GM04503 (cell line): ENCODE results near the gene LPAR3.

ENCODE experiments used
- DNase-seq: peaks from one replicate; pipeline ENCODE4 v3.0.0-alpha.2; 2012; ENCODE audit warnings: low read depth

The LPAR3 gene

DNA sequence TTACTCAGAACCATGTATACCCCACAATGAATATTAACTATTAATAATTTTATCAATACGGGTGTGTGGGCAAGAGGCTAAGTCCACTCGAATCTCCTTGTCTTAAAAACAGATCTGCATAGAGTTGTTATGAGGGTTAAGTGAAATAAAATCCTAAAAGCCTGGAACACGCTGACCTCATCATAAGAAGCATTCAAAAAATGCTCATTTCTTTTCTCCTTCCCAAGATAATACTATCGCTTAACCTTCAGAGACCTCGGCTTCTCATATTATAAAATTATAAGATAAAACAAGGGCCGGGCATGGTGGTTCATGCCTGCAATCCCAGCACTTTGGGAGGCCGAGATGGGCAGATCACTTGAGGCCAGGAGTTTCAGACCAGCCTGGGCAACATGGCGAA is 35.1 kb downstream of the LPAR3 start:
- DNase-seq, result no peak

DNA sequence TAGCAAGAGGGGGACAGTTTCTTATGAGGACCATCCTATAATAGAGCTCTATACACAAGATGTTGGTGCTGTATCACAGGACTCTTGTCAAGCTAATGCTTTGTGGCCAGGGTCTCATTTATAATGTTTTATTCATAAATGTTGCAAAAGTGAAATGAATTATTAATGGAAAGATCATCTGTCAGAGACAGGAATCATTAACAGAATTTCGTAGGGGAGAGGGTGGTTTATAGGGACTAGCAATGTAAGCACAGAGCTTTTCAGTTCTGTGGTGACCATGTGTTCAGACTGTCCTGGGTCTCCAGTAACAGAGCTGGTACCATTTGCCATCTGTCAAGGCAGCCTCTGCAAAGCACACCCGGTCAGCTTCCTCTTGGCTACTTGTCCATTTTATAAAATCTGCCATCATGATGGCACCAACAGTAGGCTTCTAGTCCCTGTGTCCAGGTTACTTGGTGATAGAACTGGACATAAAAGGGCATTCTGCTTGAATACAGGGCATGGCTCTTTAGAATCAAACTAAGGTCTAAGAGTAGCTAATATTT is 36.2 kb downstream of the LPAR3 start:
- DNase-seq, result no peak

DNA sequence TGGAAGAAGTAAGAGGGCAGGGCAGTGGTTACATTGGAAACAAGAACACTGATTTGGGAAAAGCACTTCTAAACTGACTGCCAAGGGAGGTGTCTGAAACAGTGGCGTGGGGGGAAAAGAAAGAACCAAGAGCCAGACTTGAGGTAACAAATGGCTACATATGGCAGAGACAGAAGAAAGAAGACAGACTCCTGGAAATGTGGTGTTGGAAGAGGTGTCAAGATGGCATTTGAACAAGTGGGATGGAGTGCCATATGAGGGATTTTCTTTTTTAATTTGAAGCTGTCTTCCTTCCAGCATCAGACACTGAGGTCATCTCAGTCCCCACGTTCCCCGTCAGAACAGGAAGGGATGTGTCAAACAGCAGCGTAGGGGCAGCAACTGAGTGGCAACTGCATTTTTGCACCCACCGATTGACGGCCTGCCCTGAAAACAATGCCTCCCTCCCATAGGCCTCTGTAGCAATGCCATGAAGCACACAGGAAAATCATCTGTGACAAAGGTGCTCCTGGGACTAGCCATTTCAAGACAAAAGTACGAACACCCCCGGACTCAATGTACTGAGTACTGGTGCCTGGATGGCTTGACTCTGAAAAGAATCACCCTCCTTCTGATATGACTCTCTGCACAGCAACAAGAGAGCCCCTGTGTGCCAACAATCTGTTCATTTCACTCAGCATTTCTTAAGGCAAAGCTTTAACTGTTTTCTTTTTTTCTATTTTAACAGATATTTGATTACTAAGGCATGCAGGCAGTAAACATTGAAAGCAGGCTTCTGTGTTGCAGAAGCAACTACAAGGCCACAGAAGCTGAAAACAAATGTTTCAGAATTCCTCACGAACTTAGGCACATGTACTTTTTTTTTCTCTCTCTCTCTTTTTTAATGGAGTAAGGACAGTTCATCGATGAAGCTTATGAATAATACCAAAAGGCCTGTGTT is 37.0 kb downstream of the LPAR3 start:
- DNase-seq, result no peak

DNA sequence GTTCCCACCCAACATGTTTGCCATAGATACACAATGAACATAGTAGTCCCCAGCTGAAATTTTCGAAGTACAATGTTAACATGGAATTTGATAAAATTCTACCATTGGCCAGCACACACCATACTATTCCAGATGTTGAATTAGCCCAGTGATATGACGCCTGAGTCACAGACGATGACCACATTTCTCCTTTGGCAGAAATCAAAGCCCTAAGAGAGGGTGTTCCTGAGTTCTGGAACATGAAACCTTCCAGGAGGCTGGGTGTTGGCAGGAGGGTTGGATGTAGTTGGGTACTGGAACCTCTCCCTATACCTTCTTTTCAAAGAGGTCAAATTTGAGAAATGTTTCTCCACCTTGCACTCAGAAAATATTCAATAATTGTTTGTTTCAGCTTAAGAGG is 37.8 kb downstream of the LPAR3 start:
- DNase-seq, result no peak

DNA sequence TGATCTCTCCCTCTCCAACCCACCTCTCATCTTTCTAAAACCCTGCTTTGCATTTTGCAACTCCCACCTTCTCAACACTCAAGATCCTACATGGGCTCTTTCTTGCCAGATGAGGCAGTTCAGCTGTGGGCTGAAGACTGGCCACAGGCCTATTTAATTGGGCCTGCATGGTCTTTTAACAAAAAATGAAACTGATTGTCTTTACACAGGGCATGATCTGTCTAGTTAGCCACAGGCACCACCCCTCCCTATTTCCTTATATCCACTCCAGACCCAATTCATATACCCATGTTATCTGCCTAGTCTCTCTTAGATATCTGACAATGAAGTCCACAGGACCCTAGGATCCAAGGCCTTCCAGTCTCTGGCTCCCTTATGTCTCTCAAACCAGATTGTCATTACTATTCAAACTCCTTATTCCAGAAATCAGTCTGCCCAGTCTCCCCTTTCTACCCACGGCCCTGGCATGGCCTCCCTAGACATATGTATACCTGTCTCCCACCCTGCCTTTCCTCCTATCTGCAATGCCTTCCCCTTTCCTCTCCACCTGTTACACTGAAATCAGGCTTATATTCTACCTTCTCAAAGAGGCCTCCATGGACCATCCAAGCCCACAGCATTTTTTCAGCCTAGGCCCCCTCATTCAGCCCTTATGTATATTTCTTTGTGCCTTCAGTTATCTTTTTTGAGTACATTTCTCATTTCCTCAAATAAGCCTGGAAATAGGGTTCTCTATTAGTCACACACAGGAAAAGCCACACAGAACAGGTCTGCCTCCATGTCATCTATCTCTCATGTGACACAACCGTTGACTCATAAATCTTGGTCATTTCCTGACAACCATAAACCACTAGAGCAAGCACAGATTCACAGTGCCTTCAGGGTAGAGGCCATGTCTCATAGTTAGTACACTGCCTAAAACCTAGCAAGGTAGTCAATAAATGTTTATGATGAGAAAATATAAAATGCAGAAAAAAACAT is 39.0 kb downstream of the LPAR3 start:
- DNase-seq, result no peak

DNA sequence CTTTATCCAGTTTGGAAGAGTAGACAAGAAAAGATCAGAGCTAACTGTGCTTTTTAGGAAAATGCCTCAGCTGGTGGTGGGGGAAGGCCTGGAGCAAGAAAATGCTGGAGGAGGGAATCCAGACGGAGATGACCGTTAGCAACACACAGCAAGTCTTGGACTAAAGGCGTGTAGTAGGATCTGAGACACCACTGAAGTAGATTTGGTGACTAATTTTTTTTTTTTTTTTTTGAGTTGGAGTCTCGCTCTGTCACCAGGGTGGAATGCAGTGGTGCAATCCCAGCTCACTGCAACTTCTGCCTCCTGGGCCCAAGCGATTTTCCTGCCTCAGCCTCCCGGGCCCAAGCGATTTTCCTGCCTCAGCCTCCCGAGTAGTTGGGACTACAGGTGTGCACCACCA is 41.2 kb downstream of the LPAR3 start:
- peak; percentile 82 for DNase-seq

DNA sequence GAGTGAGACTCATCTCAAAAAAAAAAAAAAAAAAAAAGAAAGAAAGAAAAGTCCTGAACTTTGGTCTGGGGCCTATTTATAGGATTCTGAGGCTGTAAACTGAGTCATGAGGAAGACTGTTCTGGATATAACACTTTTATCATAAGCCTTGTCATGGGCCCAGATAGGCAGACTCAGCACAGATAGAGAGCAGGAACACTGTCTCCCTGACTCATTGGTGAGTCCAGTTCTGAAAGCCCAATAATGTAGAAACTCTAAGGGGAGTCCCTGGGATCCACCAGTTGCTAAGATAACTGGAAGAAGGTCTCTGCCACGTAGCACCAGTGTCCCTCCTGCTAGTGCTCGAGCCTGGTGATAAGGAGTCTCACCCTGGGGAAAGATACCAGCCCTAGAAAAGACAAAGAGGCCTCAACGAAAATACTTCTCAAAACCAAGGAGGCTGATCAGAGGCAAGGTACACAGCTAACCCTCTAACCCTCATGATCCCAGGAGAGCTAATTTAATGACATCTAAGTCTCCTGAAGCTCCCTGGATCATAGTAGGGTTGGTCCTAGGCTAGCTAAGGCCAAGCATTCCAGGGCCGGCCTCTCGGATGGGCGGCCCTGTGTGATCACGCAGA is 43.5 kb downstream of the LPAR3 start:
- DNase-seq, result no peak

DNA sequence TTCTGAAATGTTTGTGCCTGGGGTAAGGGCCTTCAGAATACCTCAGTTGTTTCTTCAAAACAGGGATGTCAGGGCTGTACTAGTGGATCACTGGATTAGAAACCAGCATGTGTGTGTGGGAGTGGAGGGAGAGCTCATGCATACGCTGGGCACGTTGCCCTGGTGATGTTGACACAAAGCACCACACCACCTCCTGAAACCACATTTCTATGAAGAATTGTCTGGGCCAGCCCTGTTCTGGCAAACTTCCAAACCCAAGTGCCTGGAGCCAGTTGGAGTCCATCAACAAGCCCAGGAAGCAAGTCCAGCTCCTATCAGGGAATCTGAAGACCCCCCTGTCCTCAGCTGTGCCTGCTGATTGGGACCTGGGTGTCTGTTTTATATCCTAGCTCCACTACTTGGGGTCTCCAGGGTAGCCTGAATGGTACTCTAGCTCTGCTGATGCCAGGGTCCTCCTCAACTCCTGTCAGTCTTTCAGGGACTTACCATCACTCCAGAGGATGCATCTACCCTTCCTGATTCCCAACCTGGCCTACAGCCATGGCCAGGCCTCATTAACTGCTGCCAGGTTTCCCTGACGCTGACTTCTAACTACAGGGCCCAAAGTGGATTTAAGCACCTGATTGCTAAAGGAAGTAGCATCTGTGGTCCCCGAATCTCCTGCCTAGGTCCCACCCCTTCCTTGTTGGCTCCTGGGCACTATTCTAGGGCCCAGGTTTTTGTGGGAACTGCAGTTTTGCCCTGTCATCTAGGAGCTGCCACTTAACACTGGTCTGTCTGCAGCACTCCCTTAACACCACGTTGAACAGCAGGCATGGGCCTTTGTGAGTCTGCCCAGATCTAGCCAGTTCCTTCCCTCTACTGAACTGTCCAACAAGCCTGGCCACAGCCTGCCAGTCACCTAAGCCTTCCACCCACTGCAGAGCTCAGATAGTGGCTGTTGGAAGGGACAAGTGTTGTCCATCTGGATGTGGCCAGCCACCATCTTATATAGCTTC is 45.5 kb downstream of the LPAR3 start:
- DNase-seq, result peak; percentile 84

DNA sequence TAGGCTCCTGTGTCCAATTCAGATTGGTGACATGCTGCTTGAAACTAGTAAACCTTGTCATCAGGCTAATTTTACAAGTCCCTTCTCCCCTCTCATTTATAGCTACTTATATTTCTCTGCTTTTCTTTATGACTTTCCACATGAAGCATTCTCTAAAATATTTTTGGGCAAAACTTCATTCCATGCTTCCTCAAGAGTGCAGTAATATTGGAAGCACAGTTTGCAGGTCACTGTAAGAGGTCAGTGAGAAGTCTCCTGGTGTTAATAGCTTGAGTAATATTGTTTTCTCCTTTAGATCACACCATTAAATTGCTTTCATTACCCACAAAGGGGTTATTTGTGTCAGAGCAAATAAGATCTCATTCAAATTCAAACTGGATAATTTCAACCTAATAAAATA is 46.6 kb downstream of the LPAR3 start:
- no peak for DNase-seq

DNA sequence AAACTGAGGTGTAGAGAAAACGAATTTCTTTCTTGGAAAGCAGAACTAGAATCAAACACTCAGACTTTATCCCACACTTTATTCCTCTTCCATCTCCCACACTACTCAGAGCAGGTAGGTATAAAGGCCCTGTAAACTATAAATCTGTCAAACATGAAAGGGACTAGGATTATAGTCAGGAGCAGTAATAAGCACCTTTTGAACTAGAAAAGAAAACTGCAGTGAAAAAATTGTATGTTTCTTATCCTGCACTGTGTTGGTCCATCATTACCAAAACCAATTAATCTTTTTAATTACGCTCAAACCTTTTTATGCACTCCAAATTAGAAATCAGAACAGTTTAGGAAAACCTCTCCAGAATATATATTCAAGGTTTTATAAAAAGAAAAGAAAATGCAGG is 47.6 kb downstream of the LPAR3 start:
- DNase-seq, result no peak

DNA sequence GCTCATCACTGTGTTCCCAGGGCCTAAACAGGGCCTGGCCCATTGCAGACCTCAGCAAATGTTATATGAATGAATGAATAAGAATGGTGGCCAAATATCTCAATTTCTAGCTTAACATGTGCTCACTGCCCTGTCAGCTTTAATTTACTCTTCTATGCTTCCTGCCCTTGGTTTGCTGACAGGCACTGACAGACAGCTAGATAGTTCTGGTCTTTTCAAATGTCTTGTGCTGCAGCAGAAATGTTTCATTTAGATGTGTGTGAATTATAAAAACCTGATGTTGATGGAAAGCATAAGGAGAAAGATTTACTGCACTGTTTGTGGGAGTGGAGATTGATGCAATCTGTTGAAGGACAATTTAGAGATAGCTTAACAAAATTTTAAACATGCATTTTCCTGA is 48.9 kb downstream of the LPAR3 start:
- DNase-seq, result no peak

DNA sequence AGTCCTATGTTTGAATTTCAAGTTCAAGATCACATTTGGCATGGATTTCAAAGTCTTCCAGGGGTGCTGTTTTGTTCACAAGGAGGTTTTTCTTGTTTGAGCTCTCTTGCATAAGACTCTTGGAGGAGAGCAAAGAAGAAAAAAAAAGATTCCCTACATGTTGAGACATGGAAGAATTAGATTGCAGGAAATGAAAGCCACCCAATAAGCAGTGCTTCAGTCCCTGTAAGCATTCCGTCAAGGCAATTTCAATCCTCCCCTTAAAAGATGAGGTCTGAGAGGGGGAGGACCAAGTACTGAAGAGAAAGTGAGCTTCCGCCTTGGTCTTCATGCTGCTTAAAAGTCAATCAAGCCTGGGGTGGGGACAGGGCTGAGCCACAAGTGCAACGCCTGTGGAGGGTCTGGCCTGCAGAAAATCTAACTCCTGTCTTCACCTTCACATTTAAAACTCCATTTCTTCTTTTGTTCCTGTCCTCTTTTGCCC is 50.2 kb downstream of the LPAR3 start:
- DNase-seq, result no peak

DNA sequence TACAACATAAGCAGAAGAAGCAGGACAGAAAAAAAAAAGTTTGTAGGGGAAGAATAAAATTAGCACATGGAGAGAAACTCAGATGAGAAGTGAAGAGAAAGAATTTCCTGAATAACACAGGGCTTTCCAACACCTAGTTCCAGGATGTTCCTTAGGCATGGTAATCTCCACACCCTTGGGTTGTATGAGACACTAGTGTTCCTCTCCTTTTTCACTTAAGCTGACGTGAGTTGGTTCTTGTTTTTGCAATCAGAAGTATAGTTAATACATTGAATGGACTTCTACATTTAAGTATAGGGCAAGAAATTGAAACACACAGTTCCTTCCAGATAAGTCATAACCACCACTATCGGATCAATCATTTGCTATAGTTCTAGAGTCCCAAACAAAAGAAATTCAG is 51.0 kb downstream of the LPAR3 start:
- DNase-seq, result no peak

DNA sequence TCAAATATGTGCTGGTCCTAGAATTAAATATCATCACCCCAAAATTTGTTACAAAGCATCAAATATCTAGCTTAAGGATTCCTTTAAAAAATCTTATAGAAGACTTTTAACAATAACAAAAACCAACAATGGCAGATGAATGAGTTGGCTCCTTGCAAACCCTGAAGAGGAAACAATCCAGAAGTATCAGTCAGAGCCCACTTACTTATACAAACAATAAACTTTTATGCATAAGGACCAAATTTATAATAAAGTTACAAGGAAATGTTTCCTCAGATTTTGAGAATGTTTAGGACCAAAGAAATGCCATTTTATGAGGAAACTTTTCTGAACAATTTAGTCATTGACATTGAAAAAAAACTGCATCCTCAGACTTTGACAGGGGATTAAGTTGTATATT is 52.7 kb downstream of the LPAR3 start:
- DNase-seq, result no peak

DNA sequence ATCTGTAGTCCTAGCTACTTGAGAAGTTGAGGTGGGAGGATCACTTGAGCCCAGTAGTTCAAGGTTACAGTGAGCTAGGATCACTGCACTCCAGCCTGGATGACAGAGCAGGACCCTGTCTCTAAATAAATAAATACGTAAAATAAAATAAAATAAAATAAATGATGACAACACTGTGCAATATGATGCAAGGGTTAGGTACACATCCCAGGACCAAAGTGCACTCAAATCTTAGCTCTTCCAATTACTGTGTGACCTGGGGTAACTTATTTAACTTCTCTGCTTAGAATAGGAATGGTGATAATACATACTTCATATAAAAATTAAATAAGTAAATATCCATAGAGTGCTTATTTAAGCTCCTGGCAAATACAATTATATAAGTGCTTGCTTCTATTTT is 53.5 kb downstream of the LPAR3 start:
- DNase-seq, result no peak

DNA sequence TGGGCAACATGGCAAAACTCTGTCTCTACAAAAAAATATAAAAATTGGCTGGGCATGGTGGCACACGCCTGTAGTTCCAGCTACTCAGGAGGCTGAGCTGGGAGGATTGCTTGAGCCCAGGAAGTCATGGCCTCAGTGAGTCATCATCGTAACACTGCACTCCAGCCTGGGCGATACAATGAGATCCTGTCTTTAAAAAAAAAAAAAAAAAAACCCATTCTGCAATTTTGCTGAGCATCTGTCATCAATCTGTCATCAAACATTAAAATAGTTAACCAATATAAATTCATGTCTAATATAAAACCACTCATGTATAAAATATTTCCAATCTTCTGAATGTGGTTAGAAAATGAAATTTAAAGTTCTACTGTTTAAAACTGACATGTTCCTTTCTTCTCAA is 56.9 kb downstream of the LPAR3 start:
- DNase-seq, result no peak

DNA sequence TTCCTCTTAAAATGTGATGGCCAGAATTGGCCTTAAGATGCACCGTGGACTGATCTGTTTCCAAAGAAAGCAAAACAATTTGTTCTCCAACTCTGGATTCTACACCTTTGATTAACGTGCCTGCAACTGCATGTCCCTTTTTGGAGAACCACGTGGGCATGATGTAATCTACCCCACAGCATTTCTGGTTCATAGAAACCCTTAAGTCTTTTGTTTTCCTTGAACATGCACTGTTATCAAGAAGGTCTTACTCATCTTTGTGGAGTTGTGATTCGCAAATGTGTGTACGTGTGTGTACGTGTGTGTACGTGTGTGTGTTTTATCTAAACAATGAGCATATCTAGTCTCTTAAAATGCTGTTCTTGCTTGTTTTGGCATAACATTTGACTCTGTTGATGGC is 57.8 kb downstream of the LPAR3 start:
- DNase-seq, result no peak

DNA sequence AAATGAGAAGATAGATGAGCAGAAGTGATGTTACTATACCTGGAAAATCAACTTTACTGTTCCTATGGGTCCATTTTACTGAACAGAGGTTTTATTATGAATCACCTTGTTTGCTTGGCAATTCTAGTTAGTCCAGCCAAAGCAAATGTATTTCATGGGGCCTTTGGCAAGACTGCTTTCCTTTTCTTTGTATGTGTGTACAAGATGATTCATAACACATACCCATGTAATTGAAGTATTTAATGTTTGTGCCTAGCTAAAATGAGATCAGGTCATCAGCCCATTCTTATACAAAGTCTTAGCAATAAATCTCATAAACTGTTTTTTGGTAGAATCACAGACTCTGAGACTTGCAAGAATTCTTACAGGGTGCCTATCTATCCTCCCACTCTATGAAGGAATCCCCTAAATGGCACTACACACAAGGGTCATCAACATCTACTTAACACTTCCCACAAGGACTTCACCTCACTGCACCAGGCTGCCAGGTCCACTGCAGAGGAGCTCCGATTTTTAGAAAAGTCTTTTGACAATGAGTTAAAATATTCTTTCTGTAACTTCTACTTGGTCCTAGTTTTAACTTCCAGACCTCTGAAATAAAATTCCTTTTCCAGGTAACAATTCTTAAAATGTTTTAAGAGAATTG is 58.5 kb downstream of the LPAR3 start:
- DNase-seq, result peak; percentile 29

DNA sequence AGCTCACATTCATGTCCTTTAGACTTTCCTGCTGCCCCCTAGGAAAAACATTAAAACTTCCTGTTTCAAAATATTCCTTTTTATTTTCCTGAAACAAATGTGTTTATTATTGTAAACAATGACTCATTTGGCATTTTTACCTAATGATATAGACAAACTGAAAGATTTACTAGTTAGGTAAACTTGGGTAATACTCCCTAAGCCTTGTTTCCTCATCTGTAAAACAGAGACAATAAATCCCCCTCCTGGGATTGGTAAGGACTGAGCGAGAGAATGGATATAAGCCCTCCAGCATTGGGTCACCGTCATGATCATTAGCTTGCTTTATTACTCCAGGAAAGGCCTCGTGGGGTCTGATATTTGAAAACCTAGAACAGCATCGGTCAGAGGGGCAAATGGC is 59.8 kb downstream of the LPAR3 start:
- no peak for DNase-seq

DNA sequence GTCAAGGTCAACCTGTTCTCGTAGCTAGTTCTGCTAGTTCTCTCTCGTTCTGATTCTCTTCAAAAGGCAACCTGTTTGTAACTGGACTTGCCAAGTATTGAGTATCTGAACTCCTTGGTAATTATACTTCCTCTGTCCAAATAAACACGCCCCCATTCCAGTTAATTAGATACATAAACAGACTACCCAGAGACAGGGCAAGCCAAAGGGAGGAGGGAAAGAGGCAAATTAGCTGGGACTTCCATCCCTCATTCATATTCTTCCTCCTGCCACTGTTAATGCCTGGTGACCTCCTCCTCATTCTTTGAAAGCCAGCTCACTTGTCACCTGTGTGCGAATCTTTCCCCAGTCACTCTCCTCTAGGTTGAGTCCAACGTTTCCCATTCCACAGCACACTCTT is 62.9 kb downstream of the LPAR3 start:
- no peak for DNase-seq
